Measurements from ENCODE around the gene CCIN. TPM values are rescaled to one million over a fixed set of nuclear protein-coding genes. Genes with fewer than 3 reads are reported as not detected.

CCIN gene
- total RNA-seq, 4 donors from 2014 or later: 0.31 to 1.7 (median 1.5) TPM; not detected in 1

DNA sequence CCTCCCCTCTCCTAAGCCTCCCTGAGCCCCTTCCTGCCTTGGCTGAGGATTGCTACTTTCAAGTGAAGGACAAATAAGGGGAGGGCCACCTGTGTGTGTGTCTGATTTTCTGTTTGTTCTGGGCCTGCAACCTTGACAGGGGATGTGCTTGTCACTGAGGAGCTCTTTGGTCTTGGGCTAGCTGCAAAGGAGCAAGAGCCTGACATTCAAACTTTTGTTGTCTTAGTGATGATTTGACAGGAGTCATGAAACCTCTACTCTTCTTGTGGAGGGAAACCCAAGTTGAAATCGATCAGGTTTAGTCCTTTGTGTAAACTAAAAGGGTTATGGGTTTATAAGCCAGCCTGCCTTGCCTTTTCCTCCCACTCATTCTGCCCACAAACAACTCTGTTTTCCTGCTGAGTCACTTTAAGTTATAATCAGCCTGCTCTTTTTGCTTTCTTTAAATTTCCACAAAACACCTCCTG lies 38.4 kb downstream of the CCIN start:
- WGBS, 2 donors (ENCODE audit: low coverage in 1 of 2): 0 to 29% methylated on average over 1 of the region's 1 CpG
- no peak overlapping the region for H3K4me3 ChIP-seq
- no peaks in the 10 kb centered on the region for H3K27me3 ChIP-seq
- no peak for ATAC-seq
- H3K4me1 ChIP-seq: peaks cover 4 to 62% (median 12%) of the 10 kb centered on the region in 3 donors
- peaks cover 6 to 100% of the 10 kb centered on the region in 2 donors for H3K36me3 ChIP-seq
- TF ChIP-seq EP300 (IDR thresholded peaks at IDR 0.05): no peak
- TF ChIP-seq, protein P1, sequence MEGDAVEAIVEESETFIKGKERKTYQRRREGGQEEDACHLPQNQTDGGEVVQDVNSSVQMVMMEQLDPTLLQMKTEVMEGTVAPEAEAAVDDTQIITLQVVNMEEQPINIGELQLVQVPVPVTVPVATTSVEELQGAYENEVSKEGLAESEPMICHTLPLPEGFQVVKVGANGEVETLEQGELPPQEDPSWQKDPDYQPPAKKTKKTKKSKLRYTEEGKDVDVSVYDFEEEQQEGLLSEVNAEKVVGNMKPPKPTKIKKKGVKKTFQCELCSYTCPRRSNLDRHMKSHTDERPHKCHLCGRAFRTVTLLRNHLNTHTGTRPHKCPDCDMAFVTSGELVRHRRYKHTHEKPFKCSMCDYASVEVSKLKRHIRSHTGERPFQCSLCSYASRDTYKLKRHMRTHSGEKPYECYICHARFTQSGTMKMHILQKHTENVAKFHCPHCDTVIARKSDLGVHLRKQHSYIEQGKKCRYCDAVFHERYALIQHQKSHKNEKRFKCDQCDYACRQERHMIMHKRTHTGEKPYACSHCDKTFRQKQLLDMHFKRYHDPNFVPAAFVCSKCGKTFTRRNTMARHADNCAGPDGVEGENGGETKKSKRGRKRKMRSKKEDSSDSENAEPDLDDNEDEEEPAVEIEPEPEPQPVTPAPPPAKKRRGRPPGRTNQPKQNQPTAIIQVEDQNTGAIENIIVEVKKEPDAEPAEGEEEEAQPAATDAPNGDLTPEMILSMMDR (IDR thresholded peaks at IDR 0.05): no peak
- TF ChIP-seq POLR2A (IDR thresholded peaks at IDR 0.05): no peak
- TF ChIP-seq POLR2AphosphoS5 (IDR thresholded peaks at IDR 0.05): no peak
- H3K27ac ChIP-seq: peak overlapping the region in 2 of 4 donors; percentile 20 to 28
- H3K9me3 ChIP-seq: no peaks in the 10 kb centered on the region

GRCh38 chr9:36208521-36209253 lies 39.5 kb downstream of the CCIN start:
- peak overlapping the region in 1 of 4 donors; percentile 28 for H3K27ac ChIP-seq
- H3K4me3 ChIP-seq: no peak overlapping the region
- H3K36me3 ChIP-seq: peaks cover 6 to 100% of the 10 kb centered on the region in 2 donors
- peaks cover 4 to 73% (median 12%) of the 10 kb centered on the region in 3 donors for H3K4me1 ChIP-seq
- no peaks in the 10 kb centered on the region for H3K27me3 ChIP-seq
- TF ChIP-seq, protein P1 (IDR thresholded peaks at IDR 0.05): no peak
- no peak for TF ChIP-seq POLR2A (IDR thresholded peaks at IDR 0.05)
- no peak for TF ChIP-seq EP300 (IDR thresholded peaks at IDR 0.05)
- TF ChIP-seq POLR2AphosphoS5 (IDR thresholded peaks at IDR 0.05): no peak
- 70 to 73% methylated on average over 7 to 10 of the region's 10 CpGs for WGBS, 2 donors (ENCODE audit: low coverage in 1 of 2)
- no peaks in the 10 kb centered on the region for H3K9me3 ChIP-seq
- no peak for ATAC-seq

DNA sequence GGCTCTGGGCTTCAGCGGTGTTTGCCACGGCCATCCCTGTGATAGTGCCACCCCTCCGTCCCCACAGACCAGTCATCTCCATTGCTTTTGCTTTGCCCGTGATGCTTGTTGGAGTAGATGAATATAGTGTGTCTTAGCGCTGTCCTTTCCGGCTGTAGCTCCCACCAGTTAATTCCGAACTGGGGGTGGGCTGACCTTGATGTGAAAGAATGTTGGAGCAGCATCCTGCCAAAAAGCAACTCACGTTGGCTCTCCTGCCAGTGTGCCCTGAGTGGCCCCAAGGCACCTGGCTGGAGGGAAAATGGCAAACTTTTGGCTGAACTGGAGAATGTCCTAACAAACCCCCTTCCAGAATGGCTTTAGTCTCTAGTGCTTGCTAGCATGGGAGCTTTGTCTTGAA lies 41.5 kb downstream of the CCIN start:
- peaks cover 4 to 93% (median 17%) of the 10 kb centered on the region in 3 donors for H3K4me1 ChIP-seq
- ATAC-seq: no peak
- no peak overlapping the region for H3K4me3 ChIP-seq
- H3K36me3 ChIP-seq: peaks cover 0 to 93% of the 10 kb centered on the region in 2 donors
- WGBS, 2 donors (ENCODE audit: low coverage in 1 of 2): 0 to 80% methylated on average over 1 to 6 of the region's 8 CpGs
- H3K27me3 ChIP-seq: no peaks in the 10 kb centered on the region
- peak overlapping the region in 2 of 4 donors; percentile 14 to 23 for H3K27ac ChIP-seq
- TF ChIP-seq, protein P1 (IDR thresholded peaks at IDR 0.05): no peak
- TF ChIP-seq POLR2AphosphoS5 (IDR thresholded peaks at IDR 0.05): no peak
- no peak for TF ChIP-seq EP300 (IDR thresholded peaks at IDR 0.05)
- no peak for TF ChIP-seq POLR2A (IDR thresholded peaks at IDR 0.05)
- H3K9me3 ChIP-seq: no peaks in the 10 kb centered on the region

DNA sequence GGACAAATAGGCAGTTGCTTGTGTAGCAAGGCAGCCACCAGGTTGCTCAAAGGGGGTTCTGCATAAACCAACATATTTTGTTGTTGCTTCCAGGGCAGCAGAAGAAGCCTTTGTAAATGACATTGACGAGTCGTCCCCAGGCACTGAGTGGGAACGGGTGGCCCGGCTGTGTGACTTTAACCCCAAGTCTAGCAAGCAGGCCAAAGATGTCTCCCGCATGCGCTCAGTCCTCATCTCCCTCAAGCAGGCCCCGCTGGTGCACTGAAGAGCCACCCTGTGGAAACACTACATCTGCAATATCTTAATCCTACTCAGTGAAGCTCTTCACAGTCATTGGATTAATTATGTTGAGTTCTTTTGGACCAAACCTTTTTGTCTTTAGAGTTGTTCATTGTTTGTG lies 42.3 kb downstream of the CCIN start:
- WGBS, 2 donors (ENCODE audit: low coverage in 1 of 2): 62 to 73% methylated on average over 6 to 7 of the region's 7 CpGs
- TF ChIP-seq, protein P1 (IDR thresholded peaks at IDR 0.05): no peak
- no peak for TF ChIP-seq POLR2A (IDR thresholded peaks at IDR 0.05)
- Histone ChIP-seq H3K27me3 (no peaks in the 10 kb centered on the region), H3K27ac (peak overlapping the region in 1 of 4 donors; percentile 14), H3K4me3 (no peak overlapping the region), H3K36me3 (peaks cover 0 to 92% of the 10 kb centered on the region in 2 donors), H3K9me3 (no peaks in the 10 kb centered on the region), H3K4me1 (peaks cover 4 to 95% (median 17%) of the 10 kb centered on the region in 3 donors)
- ATAC-seq: no peak

DNA sequence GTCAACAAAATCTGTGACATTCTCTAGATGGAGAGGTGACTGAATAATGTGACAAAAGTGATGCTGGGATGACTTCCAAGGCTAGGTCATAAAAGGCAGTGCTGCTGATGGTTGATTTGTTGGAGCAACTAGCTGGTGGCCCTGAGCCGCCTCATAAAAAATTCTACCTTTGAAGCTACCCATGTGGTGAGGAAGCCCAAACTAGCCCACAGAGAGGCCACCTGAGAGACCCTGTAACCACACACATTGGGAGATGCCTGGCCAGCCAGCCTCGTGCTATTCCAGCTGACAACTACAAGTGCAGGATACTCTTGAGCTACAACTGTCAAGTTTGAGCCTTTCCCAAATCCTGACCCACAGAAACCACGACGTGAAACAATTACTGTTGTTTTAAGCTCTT lies 44.2 kb downstream of the CCIN start:
- peak overlapping the region in 2 of 4 donors; percentile 40 to 53 for H3K27ac ChIP-seq
- H3K4me1 ChIP-seq: peaks cover 4 to 81% (median 10%) of the 10 kb centered on the region in 3 donors
- no peak for ATAC-seq
- H3K4me3 ChIP-seq: no peak overlapping the region
- H3K27me3 ChIP-seq: no peaks in the 10 kb centered on the region
- no peaks in the 10 kb centered on the region for H3K9me3 ChIP-seq
- TF ChIP-seq, protein P1 (IDR thresholded peaks at IDR 0.05): no peak
- TF ChIP-seq POLR2AphosphoS5 (IDR thresholded peaks at IDR 0.05): no peak
- 75 to 80% methylated on average over 1 to 3 of the region's 4 CpGs for WGBS, 2 donors (ENCODE audit: low coverage in 1 of 2)
- peaks cover 0 to 92% of the 10 kb centered on the region in 2 donors for H3K36me3 ChIP-seq

All from gastroesophageal sphincter (tissue), 4 donors.